Astrocyte (in vitro differentiated cells and primary cell): ENCODE data around the gene SRSF9.

Experiments used
- CTCF ChIP-seq: IDR thresholded peaks from 2 replicates; pipeline ENCODE4 v1.5.1; 2011; ENCODE audit warnings: low read depth, mild to moderate bottlenecking, inconsistent platforms, low read length, moderate library complexity; ENCODE audit not compliant: insufficient read depth
- EZH2 ChIP-seq: IDR thresholded peaks from 2 replicates; pipeline ENCODE4 v1.6.1; 2012; ENCODE audit warnings: mild to moderate bottlenecking, low read length, inconsistent platforms; ENCODE audit not compliant: insufficient read depth

DNA sequence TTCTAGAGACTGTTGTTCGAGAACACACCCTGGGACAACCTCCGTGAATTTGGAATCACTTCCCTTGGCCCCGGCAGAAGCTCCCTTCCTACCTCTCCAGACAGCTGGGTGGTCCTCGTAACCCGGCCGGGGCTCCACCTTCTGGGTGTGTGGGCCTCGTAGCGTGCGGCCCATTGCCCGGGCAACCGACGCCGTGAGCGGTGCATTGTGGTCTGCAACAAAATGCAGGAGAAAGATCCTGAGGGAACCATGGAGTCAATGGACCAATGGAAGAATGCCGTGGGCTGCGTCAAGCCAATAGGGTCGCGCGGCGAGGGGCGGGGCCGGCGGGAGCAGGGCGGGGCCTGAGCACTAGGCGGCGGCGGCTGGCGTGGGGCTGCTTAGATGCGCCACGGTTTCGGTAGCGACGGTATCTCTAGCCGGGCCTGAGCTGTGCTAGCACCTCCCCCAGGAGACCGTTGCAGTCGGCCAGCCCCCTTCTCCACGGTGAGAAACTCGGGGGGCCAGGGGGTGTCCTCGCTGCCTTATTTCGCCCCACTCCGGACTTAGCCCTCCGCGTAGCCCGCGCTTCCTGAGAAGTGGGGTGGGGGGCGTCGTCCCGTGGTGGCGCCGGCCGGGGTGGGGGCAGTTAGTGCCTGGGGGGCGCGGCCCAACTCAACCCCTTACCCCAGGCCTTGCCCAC, 26.3 kb upstream of the SRSF9 start, which contains the start of gene DYNLL1:
- TF ChIP-seq CTCF (no peak), EZH2 (no peak)
